ACC112 (cell line): ENCODE measurements around the gene WRAP53.

ENCODE experiments used
- H2AFZ ChIP-seq: fragments of 200-600 bp; sonication (generic); one replicate; pipeline ENCODE4 v1.6.0; 2017; ENCODE audit warnings: antibody characterized with exemption, low read length; ENCODE audit not compliant: unreplicated experiment
- H3K27ac ChIP-seq: fragments of 200-600 bp; sonication (generic); 2 replicates; pipeline ENCODE4 v1.5.1; 2014; ENCODE audit warnings: low read depth, mild to moderate bottlenecking, antibody characterized with exemption, low read length, moderate library complexity
- H3K27me3 ChIP-seq: fragments of 200-600 bp; sonication (generic); 2 replicates; pipeline ENCODE4 v1.6.1; 2014; ENCODE audit warnings: mild to moderate bottlenecking, antibody characterized with exemption, low read length, moderate library complexity, mixed read lengths; ENCODE audit not compliant: insufficient read depth
- H3K36me3 ChIP-seq: fragments of 200-600 bp; sonication (generic); 2 replicates; pipeline ENCODE4 v1.6.1; 2016; ENCODE audit warnings: mild to moderate bottlenecking, antibody characterized with exemption, low read length, moderate library complexity, mixed read lengths; ENCODE audit not compliant: insufficient read depth
- H3K4me1 ChIP-seq: fragments of 200-600 bp; sonication (generic); one replicate; pipeline ENCODE4 v1.6.1; 2016; ENCODE audit warnings: low read length, mixed read lengths; ENCODE audit not compliant: insufficient read depth, unreplicated experiment, control insufficient read depth
- H3K4me3 ChIP-seq: fragments of 200-600 bp; sonication (generic); 2 replicates; pipeline ENCODE4 v1.5.1; 2014; ENCODE audit warnings: mild to moderate bottlenecking, low read depth, low read length
- H3K79me2 ChIP-seq: fragments of 200-600 bp; sonication (generic); one replicate; pipeline ENCODE4 v1.6.0; 2016; ENCODE audit warnings: low read length; ENCODE audit not compliant: control insufficient read depth, unreplicated experiment, insufficient read depth

The WRAP53 gene

DNA sequence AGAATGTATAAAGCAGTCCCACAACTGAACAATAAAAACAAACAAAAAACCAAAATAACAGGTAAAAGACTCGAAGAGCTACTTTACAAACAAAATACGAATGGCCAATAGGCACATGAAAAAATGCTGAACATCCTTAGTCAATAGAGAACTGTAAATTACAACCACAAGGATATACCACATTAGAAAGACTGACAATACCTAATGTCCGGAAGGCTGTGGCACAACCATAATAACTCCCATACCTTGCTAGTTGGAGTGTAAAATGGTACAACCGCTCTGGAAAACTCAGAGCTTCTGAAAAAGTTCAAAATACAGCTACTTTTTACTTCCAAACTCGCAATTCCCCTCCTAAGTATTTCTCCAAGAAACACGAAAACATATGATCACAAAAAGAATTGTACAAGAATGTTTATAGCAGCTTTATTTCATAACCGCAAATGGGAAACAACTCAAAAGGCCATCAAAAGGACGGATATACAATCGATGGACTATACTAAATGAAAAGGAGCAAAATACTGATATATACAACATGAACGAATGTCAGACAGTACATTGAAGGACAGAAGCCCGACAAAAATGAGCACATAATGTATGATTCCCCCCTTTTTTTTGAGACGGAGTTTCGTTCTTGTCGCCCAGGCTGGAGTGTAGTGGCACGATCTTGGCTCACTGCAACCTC, 3.3 kb upstream of the WRAP53 start:
- H3K79me2 ChIP-seq: peaks cover 51% of the 10 kb centered on the region
- peaks cover 16% of the 10 kb centered on the region for H3K4me1 ChIP-seq
- no peaks in the 10 kb centered on the region for H3K27me3 ChIP-seq
- H3K27ac ChIP-seq: peak overlapping the region; percentile 98
- peak overlapping the region; percentile 16 for H2AFZ ChIP-seq
- no peaks in the 10 kb centered on the region for H3K36me3 ChIP-seq
- H3K4me3 ChIP-seq: peak overlapping the region; percentile 90

DNA sequence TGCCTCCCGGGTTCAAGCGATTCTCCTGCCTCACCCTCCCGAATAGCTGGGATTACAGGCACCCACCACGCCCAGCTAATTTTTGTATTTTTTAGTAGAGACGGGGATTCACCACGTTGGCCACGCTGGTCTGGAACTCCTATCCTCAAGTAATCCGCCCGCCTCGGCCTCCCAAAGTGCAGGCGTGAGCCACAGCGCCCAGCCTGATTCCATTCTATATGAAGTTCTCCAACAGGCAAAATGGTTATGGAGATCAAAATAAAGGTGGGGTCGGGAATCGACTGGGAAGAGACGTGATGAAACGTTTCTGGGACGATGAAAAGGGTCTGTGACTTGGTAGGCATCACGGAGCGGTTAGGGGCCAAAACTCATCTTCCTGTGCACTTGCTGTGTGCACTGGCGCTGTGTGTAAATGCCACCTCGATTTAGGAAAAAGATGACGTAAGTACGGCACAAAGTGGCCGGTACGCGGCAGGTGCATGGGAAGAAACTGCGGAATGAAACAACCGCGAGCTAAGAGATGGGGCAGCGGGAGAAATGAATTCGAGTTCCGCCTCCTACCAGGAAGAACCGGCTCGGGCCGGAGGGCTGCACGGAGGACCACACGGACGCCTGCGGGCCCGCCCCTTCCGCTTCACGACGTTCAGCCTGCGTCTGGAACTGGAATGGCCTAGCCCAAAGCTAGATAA, 2.6 kb upstream of the WRAP53 start:
- Histone ChIP-seq H3K27me3 (no peaks in the 10 kb centered on the region), H2AFZ (peak overlapping the region; percentile 44), H3K79me2 (peaks cover 56% of the 10 kb centered on the region)

DNA sequence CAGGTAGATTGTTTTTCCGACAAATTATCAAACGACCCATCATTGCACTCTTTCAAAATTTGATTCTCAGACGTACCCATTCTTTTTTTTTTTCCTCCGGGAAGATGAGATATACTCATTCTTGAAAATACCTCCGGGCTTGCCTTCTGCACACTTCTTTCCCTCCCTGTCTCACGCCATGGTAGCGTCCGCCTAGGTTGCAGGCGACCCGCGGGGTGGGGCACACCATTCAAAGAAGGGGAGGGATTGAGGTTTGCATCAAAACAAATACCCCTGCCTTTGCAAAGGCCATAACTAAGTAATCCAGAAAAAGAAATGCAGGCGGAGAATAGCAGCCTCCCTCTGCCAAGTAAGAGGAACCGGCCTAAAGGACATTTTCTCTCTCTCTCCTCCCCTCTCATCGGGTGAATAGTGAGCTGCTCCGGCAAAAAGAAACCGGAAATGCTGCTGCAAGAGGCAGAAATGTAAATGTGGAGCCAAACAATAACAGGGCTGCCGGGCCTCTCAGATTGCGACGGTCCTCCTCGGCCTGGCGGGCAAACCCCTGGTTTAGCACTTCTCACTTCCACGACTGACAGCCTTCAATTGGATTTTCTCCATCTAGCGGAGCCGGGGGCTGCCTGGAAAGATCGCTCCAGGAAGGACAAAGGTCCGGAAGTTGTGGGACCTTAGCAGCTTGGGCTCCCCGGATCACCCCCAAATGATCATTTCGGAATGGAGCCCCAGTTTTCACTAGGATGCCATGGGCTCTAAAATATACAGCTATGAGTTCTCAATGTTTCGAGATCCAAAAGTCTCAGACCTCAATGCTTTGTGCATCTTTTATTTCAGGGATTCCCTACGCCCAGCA, 1.8 kb upstream of the WRAP53 start:
- Histone ChIP-seq H3K36me3 (peaks cover 6% of the 10 kb centered on the region; the same call in 1 of the 2 replicates), H2AFZ (peak overlapping the region; percentile 41), H3K4me1 (peaks cover 18% of the 10 kb centered on the region)

More for the DNA sequence above, 2.6 kb upstream of the WRAP53 start:
- Histone ChIP-seq H3K27ac (peak overlapping the region; percentile 98), H3K4me3 (peak overlapping the region; percentile 90), H3K4me1 (peaks cover 18% of the 10 kb centered on the region), H3K36me3 (peaks cover 6% of the 10 kb centered on the region; the same call in 1 of the 2 replicates)

DNA sequence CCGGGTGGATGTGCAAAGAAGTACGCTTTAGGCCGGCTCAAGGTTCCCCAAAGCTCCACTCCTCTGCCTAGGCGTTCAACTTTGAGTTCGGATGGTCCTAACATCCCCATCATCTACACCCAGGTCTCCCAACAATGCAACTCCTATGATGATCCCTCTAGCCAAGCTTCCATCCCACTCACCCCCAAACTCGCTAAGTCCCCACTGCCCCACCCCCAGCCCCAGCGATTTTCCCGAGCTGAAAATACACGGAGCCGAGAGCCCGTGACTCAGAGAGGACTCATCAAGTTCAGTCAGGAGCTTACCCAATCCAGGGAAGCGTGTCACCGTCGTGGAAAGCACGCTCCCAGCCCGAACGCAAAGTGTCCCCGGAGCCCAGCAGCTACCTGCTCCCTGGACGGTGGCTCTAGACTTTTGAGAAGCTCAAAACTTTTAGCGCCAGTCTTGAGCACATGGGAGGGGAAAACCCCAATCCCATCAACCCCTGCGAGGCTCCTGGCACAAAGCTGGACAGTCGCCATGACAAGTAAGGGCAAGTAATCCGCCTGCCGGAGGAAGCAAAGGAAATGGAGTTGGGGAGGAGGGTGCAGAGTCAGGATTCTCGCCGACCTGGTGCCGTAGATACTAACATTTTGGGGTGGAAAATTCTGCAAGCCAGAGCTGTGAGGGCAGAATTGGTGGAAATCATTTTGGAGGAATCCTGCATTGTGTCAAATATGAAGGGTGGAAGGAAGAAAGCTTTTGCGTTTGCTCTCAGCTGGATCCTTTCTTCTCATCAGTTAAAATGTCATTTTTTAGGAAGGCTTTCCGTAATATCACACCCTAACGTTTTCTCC, 987 bp upstream of the WRAP53 start, which contains the start of gene TP53:
TP53 (minus strand) TSS at position 419 of the 836 bp plus-strand sequence. CDS start 10,896 bp downstream, outside the sequence.
- H3K4me3 ChIP-seq: peak within 1 kb of the TSS; percentile 90
- H2AFZ ChIP-seq: peak within 1 kb of the TSS; percentile 87
- peaks cover 55% of the 10 kb centered on the region for H3K79me2 ChIP-seq
- peaks cover 18% of the 10 kb centered on the region for H3K4me1 ChIP-seq
- peak within 1 kb of the TSS; percentile 98 for H3K27ac ChIP-seq
- peaks cover 6% of the 10 kb centered on the region; the same call in 1 of the 2 replicates for H3K36me3 ChIP-seq
- H3K27me3 ChIP-seq: no peaks in the 10 kb centered on the region

More for the DNA sequence above, 1.8 kb upstream of the WRAP53 start:
- no peaks in the 10 kb centered on the region for H3K27me3 ChIP-seq
- peak overlapping the region; percentile 98 for H3K27ac ChIP-seq
- H3K79me2 ChIP-seq: peaks cover 56% of the 10 kb centered on the region
- H3K4me3 ChIP-seq: peak overlapping the region; percentile 90

DNA sequence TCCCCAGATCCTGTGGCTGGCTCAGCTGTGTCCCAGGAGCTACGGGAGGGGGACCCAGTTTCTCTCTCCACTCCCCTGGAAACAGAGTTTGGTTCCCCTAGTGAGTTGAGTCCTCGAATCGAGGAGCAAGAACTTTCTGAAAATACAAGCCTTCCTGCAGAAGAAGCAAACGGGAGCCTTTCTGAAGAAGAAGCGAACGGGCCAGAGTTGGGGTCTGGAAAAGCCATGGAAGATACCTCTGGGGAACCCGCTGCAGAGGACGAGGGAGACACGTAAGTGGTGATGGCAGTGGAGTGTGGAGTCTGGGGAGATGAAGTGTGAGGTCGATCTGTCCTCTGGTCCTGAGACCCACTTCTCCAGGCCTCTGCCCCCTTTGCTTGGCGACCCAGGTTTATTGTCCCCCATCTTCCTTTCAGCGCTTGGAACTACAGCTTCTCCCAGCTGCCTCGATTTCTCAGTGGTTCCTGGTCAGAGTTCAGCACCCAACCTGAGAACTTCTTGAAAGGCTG, 585 bp downstream of the WRAP53 start:
- H3K27me3 ChIP-seq: no peaks in the 10 kb centered on the region
- peak overlapping the region; percentile 11; the same call in 1 of the 2 replicates for H3K27ac ChIP-seq
- H2AFZ ChIP-seq: peak overlapping the region; percentile 58
- peak overlapping the region; percentile 85 for H3K4me3 ChIP-seq
- H3K36me3 ChIP-seq: peaks cover 6% of the 10 kb centered on the region; the same call in 1 of the 2 replicates
- peaks cover 43% of the 10 kb centered on the region for H3K79me2 ChIP-seq
- H3K4me1 ChIP-seq: peaks cover 18% of the 10 kb centered on the region

DNA sequence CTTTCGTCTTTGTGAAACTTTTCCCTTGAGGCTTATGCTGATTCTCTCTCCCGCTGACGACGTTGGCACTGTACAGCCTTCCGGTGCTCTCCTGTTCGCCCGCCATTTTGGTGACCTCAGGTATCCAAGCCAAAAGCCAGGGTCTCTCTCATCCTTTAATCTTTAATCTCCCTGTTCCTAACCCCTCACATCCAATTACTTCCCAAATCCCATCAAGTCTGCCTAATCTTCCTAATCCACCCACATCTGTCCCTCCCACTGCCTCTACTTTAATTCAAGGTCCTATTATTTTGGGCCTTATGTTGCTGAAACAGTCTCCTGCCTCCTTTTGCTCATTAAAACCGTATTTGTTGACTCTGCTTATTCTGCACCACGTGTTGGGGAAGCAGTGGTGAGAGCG, 7.3 kb downstream of the WRAP53 start:
- Histone ChIP-seq H3K4me1 (no peaks in the 10 kb centered on the region), H3K27me3 (no peaks in the 10 kb centered on the region), H3K79me2 (no peaks in the 10 kb centered on the region), H2AFZ (no peak overlapping the region), H3K36me3 (peaks cover under 1% of the 10 kb centered on the region; the same call in 1 of the 2 replicates), H3K4me3 (no peak overlapping the region), H3K27ac (no peak overlapping the region)

DNA sequence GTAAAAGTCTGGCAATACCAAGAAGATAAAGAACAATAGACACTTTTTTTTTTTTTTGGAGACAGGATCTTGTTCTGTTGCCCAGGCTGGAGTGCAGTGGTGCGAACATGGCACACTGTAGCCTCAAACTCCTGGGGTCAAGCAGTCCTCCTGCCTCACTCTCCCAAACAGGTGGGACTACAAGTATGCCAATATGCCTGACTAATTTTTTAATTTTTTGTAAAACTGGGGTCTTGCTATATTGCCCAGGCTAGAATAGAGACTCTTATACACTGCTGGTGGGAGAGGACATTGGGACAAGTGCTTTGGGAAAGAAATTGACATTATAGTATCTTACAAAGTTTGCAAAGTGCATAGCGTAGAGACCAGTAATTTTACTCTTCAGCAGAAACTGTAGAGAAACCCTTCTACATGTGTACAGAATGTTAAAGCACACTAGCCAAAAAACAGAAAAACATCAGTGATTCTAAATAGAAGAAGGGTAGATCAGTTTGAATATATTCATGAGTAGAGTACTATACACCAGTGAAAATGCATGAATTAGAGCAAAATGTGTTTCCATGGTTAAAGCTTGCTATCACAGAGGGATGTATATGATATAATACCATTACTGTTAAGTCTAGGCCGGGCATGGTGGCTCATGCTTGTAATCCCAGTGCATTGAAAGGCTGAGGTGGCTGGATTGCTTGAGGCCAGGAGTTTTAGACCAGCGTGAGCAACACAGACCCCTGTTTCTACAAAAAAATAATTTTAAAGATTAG, 9.7 kb downstream of the WRAP53 start:
- no peak overlapping the region for H3K4me3 ChIP-seq
- H3K79me2 ChIP-seq: no peaks in the 10 kb centered on the region
- no peak overlapping the region for H3K27ac ChIP-seq
- no peak overlapping the region for H2AFZ ChIP-seq
- no peaks in the 10 kb centered on the region for H3K36me3 ChIP-seq
- no peaks in the 10 kb centered on the region for H3K4me1 ChIP-seq
- H3K27me3 ChIP-seq: no peaks in the 10 kb centered on the region

DNA sequence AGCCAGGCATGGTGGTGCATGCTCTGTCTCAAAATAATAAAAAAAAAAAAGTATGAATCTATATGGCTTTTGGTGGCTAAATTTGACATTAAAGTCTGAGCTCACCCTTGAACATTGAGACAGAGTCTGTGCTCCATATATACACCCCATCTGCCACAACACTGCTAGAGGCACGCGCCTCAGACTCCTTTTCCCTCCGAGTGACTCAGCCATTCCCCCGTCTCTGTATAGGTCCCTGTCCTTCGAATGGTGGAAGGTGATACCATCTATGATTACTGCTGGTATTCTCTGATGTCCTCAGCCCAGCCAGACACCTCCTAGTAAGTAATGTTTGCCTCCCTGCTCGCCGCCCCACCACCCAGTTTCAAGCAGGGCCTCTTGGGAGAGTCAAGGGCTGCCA, 12.2 kb downstream of the WRAP53 start:
- Histone ChIP-seq H3K27me3 (peaks cover 15% of the 10 kb centered on the region), H3K4me3 (no peak overlapping the region), H3K4me1 (no peaks in the 10 kb centered on the region), H3K79me2 (no peaks in the 10 kb centered on the region), H3K27ac (no peak overlapping the region), H2AFZ (no peak overlapping the region), H3K36me3 (no peaks in the 10 kb centered on the region)

DNA sequence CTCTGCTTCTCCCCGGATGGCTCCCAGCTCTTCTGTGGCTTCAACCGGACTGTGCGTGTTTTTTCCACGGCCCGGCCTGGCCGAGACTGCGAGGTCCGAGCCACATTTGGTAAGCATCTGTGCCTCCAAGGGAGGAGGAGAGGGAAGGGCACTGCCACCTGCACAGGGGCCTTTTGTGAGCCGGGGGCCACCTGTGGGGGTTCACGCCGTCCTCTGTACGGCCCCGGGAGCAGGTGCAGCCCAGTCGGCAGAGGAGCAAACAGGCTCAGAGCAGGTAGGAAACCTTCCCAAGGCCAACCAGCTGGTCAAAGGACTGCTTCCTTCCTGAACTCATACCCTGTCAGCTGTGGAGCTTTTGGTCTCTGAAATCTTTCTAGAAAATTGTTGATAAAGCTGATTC, 13.4 kb downstream of the WRAP53 start:
- Histone ChIP-seq H3K4me3 (no peak overlapping the region), H2AFZ (no peak overlapping the region)

More for the DNA sequence above, 13.4 kb downstream of the WRAP53 start:
- H3K27ac ChIP-seq: no peak overlapping the region
- H3K4me1 ChIP-seq: no peaks in the 10 kb centered on the region
- H3K79me2 ChIP-seq: no peaks in the 10 kb centered on the region
- peaks cover 27% of the 10 kb centered on the region for H3K27me3 ChIP-seq
- H3K36me3 ChIP-seq: no peaks in the 10 kb centered on the region
